DND-41 (cell line): ENCODE data around the gene NAGLU.

Source experiments
- EZH2 ChIP-seq: IDR thresholded peaks from 3 replicates; pipeline ENCODE4 v1.6.1; 2012; ENCODE audit warnings: borderline replicate concordance, low read depth, mild to moderate bottlenecking, moderate library complexity, low read length, inconsistent platforms; ENCODE audit not compliant: severe bottlenecking
- TF ChIP-seq, protein P1 (sequence below): IDR thresholded peaks from 2 replicates; pipeline ENCODE4 v1.5.1; 2012; ENCODE audit warnings: borderline replicate concordance, low read length, moderate library complexity, mild to moderate bottlenecking; ENCODE audit not compliant: poor library complexity, severe bottlenecking; ENCODE audit errors: extremely low read depth

DNA sequence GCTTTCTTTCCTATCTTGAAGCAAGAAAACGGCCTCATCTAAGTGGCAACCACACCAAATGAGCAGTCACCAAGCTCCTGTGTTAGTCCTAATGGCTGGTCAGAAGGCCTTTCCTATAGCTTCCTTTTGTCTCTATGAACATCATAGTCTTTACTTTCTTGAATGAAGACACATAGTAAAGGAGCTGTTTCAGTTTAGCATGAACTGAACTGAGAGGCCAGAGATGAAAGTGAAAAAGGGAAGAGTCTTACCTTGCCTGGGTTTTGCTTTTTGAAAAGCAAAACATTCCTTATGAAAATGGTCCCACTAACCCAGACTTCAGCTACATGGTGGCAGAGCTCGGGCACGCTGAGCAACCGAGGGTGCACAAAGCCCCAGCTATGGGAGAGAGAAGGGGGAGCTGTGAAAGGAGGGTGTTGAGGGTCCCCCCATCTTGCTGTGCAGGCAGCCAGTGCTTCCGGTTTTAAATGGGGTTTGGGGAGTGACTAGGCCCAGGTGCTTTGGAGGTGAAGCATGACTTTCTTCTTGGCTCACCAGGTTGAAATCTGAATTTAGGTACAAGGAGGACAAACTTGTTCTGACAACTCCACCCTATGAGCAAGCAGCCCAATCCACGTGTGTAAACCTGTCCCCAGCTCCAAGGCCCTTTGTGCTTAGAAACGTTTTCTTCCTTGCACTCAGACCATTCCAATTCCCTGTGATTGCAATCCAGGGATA is 50.6 kb downstream of the NAGLU start:
- TF ChIP-seq, protein P1, sequence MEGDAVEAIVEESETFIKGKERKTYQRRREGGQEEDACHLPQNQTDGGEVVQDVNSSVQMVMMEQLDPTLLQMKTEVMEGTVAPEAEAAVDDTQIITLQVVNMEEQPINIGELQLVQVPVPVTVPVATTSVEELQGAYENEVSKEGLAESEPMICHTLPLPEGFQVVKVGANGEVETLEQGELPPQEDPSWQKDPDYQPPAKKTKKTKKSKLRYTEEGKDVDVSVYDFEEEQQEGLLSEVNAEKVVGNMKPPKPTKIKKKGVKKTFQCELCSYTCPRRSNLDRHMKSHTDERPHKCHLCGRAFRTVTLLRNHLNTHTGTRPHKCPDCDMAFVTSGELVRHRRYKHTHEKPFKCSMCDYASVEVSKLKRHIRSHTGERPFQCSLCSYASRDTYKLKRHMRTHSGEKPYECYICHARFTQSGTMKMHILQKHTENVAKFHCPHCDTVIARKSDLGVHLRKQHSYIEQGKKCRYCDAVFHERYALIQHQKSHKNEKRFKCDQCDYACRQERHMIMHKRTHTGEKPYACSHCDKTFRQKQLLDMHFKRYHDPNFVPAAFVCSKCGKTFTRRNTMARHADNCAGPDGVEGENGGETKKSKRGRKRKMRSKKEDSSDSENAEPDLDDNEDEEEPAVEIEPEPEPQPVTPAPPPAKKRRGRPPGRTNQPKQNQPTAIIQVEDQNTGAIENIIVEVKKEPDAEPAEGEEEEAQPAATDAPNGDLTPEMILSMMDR, result no peak
- no peak for TF ChIP-seq EZH2
